HEK293 (cell line): ENCODE measurements around the gene RXYLT1.

Experiments used
- GLI4 ChIP-seq: fragments of 450-650 bp; formaldehyde crosslinking; IDR thresholded peaks from 2 replicates; pipeline ENCODE4 v1.5.1; 2016; ENCODE audit warnings: missing biosample characterization, missing genetic modification characterization
- KLF1 ChIP-seq: fragments of 450-650 bp; formaldehyde crosslinking; IDR thresholded peaks from 2 replicates; pipeline ENCODE4 v1.5.1; 2016; ENCODE audit warnings: missing biosample characterization, missing genetic modification characterization
- OVOL3 ChIP-seq: fragments of 450-650 bp; formaldehyde crosslinking; IDR thresholded peaks from 2 replicates; pipeline ENCODE4 v1.5.1; 2016; ENCODE audit warnings: missing biosample characterization, missing genetic modification characterization
- SCRT2 ChIP-seq: fragments of 450-650 bp; formaldehyde crosslinking; IDR thresholded peaks from 2 replicates; pipeline ENCODE4 v1.5.1; 2016; ENCODE audit warnings: missing biosample characterization, missing genetic modification characterization
- TCF7L2 ChIP-seq: IDR thresholded peaks from 2 replicates; pipeline ENCODE4 v1.6.1; 2011; ENCODE audit warnings: low read depth, mild to moderate bottlenecking, inconsistent platforms, low read length, moderate library complexity, borderline replicate concordance
- ZNF132 ChIP-seq: fragments of 450-650 bp; formaldehyde crosslinking; IDR thresholded peaks from 2 replicates; pipeline ENCODE4 v1.5.1; 2017; ENCODE audit warnings: missing biosample characterization, missing genetic modification characterization, borderline replicate concordance
- ZNF23 ChIP-seq: fragments of 450-650 bp; formaldehyde crosslinking; IDR thresholded peaks from 2 replicates; pipeline ENCODE4 v1.5.1; 2016; ENCODE audit warnings: missing biosample characterization, missing genetic modification characterization, borderline replicate concordance
- ZNF248 ChIP-seq: fragments of 450-650 bp; formaldehyde crosslinking; IDR thresholded peaks from 2 replicates; pipeline ENCODE4 v1.5.1; 2017; ENCODE audit warnings: missing biosample characterization, missing genetic modification characterization
- ZNF37A ChIP-seq: fragments of 450-650 bp; IDR thresholded peaks from 2 replicates; pipeline ENCODE4 v1.5.1; 2018; ENCODE audit warnings: missing biosample characterization, missing genetic modification characterization
- ZNF561 ChIP-seq: fragments of 450-650 bp; IDR thresholded peaks from 2 replicates; pipeline ENCODE4 v1.5.1; 2018; ENCODE audit warnings: missing biosample characterization, missing genetic modification characterization, borderline replicate concordance
- ZNF571 ChIP-seq: fragments of 450-650 bp; formaldehyde crosslinking; IDR thresholded peaks from 2 replicates; pipeline ENCODE4 v1.5.0; 2017; ENCODE audit warnings: missing biosample characterization, missing genetic modification characterization
- ZNF776 ChIP-seq: fragments of 450-650 bp; formaldehyde crosslinking; IDR thresholded peaks from 2 replicates; pipeline ENCODE4 v1.5.0; 2017; ENCODE audit warnings: missing biosample characterization, missing genetic modification characterization, borderline replicate concordance
- TF ChIP-seq, protein P1 (sequence below): fragments of 450-650 bp; formaldehyde crosslinking; IDR thresholded peaks from 2 replicates; pipeline ENCODE4 v1.5.0; 2017; ENCODE audit warnings: missing biosample characterization, missing genetic modification characterization, borderline replicate concordance
- TF ChIP-seq, protein P2 (sequence below): fragments of 450-650 bp; formaldehyde crosslinking; IDR thresholded peaks from 2 replicates; pipeline ENCODE4 v1.5.1; 2016; ENCODE audit warnings: missing biosample characterization, missing genetic modification characterization, low read depth
- TF ChIP-seq, protein P3 (sequence below): fragments of 450-650 bp; formaldehyde crosslinking; conservative IDR thresholded peaks from 2 replicates; pipeline ENCODE4 v1.5.1; 2016; ENCODE audit warnings: low read depth, missing biosample characterization, missing genetic modification characterization
- TF ChIP-seq, protein P4 (sequence below): fragments of 450-650 bp; formaldehyde crosslinking; IDR thresholded peaks from 2 replicates; pipeline ENCODE4 v1.5.1; 2017; ENCODE audit warnings: missing biosample characterization, missing genetic modification characterization
- TF ChIP-seq, protein P5 (sequence below): fragments of 450-650 bp; formaldehyde crosslinking; IDR thresholded peaks from 2 replicates; pipeline ENCODE4 v1.5.1; 2016; ENCODE audit warnings: missing biosample characterization, missing genetic modification characterization
- TF ChIP-seq, protein P6 (sequence below): fragments of 450-650 bp; formaldehyde crosslinking; IDR thresholded peaks from 2 replicates; pipeline ENCODE4 v1.5.1; 2016; ENCODE audit warnings: missing biosample characterization, missing genetic modification characterization
- TF ChIP-seq, protein P7 (sequence below): fragments of 450-650 bp; formaldehyde crosslinking; IDR thresholded peaks from 2 replicates; pipeline ENCODE4 v1.5.1; 2016; ENCODE audit warnings: missing biosample characterization, missing genetic modification characterization

Gene RXYLT1

DNA sequence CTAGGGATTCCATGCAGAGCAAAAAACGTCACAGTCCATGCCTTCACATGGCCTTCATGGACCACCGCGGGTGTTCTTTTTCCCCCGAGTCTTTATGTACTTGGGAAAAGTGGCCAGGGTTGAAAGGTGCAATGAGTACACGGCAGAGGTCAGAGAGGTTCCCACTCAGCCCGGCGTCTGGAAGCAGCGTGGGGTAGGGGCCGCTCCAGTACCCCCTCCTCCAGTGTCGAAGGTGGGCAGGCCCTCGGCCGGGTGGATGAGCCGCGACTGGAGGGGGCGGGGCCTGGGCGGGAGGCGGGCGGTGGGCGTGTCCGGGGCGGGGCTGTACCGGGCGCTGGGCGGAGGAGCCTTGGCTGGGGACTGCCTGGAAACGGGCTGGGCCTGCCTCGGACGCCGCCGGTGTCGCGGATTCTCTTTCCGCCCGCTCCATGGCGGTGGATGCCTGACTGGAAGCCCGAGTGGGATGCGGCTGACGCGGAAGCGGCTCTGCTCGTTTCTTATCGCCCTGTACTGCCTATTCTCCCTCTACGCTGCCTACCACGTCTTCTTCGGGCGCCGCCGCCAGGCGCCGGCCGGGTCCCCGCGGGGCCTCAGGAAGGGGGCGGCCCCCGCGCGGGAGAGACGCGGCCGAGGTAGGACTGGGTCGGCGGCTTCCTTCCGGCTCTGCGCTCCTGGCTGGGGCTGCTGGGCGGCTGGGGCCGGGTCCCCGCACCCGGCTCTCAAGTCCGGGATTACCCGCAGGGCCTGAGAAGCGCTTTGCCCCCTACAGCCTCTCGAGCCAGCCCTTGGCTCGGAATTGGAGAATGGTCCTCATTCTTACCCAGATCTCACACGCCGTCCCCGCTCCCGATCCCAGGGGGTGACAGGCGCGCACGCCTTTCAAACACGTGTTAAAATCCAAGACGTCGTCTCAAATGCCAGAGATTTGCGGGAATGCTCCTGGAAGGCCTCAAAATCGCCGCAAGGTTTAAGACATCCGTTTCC lies at the start of gene RXYLT1 (continued):
- TF ChIP-seq, protein P1, sequence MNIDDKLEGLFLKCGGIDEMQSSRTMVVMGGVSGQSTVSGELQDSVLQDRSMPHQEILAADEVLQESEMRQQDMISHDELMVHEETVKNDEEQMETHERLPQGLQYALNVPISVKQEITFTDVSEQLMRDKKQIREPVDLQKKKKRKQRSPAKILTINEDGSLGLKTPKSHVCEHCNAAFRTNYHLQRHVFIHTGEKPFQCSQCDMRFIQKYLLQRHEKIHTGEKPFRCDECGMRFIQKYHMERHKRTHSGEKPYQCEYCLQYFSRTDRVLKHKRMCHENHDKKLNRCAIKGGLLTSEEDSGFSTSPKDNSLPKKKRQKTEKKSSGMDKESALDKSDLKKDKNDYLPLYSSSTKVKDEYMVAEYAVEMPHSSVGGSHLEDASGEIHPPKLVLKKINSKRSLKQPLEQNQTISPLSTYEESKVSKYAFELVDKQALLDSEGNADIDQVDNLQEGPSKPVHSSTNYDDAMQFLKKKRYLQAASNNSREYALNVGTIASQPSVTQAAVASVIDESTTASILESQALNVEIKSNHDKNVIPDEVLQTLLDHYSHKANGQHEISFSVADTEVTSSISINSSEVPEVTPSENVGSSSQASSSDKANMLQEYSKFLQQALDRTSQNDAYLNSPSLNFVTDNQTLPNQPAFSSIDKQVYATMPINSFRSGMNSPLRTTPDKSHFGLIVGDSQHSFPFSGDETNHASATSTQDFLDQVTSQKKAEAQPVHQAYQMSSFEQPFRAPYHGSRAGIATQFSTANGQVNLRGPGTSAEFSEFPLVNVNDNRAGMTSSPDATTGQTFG = no peak
- no peak for TF ChIP-seq SCRT2
- TF ChIP-seq ZNF571 (tag by site-specific recombination) = no peak
- no peak for TF ChIP-seq ZNF776 (tag by site-specific recombination)
- no peak for TF ChIP-seq ZNF37A (tag by site-specific recombination)
- TF ChIP-seq ZNF132 (tag by site-specific recombination) = no peak
- TF ChIP-seq ZNF561 (tag by site-specific recombination) = peak; percentile 81
- TF ChIP-seq OVOL3 = no peak
- TF ChIP-seq, protein P2, sequence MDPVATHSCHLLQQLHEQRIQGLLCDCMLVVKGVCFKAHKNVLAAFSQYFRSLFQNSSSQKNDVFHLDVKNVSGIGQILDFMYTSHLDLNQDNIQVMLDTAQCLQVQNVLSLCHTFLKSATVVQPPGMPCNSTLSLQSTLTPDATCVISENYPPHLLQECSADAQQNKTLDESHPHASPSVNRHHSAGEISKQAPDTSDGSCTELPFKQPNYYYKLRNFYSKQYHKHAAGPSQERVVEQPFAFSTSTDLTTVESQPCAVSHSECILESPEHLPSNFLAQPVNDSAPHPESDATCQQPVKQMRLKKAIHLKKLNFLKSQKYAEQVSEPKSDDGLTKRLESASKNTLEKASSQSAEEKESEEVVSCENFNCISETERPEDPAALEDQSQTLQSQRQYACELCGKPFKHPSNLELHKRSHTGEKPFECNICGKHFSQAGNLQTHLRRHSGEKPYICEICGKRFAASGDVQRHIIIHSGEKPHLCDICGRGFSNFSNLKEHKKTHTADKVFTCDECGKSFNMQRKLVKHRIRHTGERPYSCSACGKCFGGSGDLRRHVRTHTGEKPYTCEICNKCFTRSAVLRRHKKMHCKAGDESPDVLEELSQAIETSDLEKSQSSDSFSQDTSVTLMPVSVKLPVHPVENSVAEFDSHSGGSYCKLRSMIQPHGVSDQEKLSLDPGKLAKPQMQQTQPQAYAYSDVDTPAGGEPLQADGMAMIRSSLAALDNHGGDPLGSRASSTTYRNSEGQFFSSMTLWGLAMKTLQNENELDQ = no peak
- TF ChIP-seq KLF1 = peak; percentile 67
- TF ChIP-seq, protein P3, sequence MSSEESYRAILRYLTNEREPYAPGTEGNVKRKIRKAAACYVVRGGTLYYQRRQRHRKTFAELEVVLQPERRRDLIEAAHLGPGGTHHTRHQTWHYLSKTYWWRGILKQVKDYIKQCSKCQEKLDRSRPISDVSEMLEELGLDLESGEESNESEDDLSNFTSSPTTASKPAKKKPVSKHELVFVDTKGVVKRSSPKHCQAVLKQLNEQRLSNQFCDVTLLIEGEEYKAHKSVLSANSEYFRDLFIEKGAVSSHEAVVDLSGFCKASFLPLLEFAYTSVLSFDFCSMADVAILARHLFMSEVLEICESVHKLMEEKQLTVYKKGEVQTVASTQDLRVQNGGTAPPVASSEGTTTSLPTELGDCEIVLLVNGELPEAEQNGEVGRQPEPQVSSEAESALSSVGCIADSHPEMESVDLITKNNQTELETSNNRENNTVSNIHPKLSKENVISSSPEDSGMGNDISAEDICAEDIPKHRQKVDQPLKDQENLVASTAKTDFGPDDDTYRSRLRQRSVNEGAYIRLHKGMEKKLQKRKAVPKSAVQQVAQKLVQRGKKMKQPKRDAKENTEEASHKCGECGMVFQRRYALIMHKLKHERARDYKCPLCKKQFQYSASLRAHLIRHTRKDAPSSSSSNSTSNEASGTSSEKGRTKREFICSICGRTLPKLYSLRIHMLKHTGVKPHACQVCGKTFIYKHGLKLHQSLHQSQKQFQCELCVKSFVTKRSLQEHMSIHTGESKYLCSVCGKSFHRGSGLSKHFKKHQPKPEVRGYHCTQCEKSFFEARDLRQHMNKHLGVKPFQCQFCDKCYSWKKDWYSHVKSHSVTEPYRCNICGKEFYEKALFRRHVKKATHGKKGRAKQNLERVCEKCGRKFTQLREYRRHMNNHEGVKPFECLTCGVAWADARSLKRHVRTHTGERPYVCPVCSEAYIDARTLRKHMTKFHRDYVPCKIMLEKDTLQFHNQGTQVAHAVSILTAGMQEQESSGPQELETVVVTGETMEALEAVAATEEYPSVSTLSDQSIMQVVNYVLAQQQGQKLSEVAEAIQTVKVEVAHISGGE (tag by site-specific recombination) = peak; percentile 97
- TF ChIP-seq, protein P4, sequence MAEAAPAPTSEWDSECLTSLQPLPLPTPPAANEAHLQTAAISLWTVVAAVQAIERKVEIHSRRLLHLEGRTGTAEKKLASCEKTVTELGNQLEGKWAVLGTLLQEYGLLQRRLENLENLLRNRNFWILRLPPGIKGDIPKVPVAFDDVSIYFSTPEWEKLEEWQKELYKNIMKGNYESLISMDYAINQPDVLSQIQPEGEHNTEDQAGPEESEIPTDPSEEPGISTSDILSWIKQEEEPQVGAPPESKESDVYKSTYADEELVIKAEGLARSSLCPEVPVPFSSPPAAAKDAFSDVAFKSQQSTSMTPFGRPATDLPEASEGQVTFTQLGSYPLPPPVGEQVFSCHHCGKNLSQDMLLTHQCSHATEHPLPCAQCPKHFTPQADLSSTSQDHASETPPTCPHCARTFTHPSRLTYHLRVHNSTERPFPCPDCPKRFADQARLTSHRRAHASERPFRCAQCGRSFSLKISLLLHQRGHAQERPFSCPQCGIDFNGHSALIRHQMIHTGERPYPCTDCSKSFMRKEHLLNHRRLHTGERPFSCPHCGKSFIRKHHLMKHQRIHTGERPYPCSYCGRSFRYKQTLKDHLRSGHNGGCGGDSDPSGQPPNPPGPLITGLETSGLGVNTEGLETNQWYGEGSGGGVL (tag by site-specific recombination) = peak; percentile 26; the same call in 1 of the 2 replicates
- TF ChIP-seq TCF7L2 = no peak
- no peak for TF ChIP-seq ZNF248 (tag by site-specific recombination)
- no peak for TF ChIP-seq GLI4 (tag by site-specific recombination)
- TF ChIP-seq, protein P5, sequence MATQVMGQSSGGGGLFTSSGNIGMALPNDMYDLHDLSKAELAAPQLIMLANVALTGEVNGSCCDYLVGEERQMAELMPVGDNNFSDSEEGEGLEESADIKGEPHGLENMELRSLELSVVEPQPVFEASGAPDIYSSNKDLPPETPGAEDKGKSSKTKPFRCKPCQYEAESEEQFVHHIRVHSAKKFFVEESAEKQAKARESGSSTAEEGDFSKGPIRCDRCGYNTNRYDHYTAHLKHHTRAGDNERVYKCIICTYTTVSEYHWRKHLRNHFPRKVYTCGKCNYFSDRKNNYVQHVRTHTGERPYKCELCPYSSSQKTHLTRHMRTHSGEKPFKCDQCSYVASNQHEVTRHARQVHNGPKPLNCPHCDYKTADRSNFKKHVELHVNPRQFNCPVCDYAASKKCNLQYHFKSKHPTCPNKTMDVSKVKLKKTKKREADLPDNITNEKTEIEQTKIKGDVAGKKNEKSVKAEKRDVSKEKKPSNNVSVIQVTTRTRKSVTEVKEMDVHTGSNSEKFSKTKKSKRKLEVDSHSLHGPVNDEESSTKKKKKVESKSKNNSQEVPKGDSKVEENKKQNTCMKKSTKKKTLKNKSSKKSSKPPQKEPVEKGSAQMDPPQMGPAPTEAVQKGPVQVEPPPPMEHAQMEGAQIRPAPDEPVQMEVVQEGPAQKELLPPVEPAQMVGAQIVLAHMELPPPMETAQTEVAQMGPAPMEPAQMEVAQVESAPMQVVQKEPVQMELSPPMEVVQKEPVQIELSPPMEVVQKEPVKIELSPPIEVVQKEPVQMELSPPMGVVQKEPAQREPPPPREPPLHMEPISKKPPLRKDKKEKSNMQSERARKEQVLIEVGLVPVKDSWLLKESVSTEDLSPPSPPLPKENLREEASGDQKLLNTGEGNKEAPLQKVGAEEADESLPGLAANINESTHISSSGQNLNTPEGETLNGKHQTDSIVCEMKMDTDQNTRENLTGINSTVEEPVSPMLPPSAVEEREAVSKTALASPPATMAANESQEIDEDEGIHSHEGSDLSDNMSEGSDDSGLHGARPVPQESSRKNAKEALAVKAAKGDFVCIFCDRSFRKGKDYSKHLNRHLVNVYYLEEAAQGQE = no peak; the same call in 1 of the 2 replicates
- TF ChIP-seq, protein P6, sequence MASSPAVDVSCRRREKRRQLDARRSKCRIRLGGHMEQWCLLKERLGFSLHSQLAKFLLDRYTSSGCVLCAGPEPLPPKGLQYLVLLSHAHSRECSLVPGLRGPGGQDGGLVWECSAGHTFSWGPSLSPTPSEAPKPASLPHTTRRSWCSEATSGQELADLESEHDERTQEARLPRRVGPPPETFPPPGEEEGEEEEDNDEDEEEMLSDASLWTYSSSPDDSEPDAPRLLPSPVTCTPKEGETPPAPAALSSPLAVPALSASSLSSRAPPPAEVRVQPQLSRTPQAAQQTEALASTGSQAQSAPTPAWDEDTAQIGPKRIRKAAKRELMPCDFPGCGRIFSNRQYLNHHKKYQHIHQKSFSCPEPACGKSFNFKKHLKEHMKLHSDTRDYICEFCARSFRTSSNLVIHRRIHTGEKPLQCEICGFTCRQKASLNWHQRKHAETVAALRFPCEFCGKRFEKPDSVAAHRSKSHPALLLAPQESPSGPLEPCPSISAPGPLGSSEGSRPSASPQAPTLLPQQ (tag by site-specific recombination) = peak; percentile 58
- TF ChIP-seq ZNF23 (tag by site-specific recombination) = no peak
- TF ChIP-seq, protein P7, sequence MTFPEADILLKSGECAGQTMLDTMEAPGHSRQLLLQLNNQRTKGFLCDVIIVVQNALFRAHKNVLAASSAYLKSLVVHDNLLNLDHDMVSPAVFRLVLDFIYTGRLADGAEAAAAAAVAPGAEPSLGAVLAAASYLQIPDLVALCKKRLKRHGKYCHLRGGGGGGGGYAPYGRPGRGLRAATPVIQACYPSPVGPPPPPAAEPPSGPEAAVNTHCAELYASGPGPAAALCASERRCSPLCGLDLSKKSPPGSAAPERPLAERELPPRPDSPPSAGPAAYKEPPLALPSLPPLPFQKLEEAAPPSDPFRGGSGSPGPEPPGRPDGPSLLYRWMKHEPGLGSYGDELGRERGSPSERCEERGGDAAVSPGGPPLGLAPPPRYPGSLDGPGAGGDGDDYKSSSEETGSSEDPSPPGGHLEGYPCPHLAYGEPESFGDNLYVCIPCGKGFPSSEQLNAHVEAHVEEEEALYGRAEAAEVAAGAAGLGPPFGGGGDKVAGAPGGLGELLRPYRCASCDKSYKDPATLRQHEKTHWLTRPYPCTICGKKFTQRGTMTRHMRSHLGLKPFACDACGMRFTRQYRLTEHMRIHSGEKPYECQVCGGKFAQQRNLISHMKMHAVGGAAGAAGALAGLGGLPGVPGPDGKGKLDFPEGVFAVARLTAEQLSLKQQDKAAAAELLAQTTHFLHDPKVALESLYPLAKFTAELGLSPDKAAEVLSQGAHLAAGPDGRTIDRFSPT (tag by site-specific recombination) = no peak
